Lung (tissue), 12 donors: ENCODE data around the gene ASPG. TPM values are rescaled to one million over a fixed set of nuclear protein-coding genes. Genes with fewer than 3 reads are reported as not detected.

Source experiments
- ATAC-seq: fragments of 200-7000 bp; cut with Tn5 transposase; one replicate; pipeline ENCODE4 v1.9.1; 2020; ENCODE audit warnings: moderate number of reproducible peaks; ENCODE audit not compliant: insufficient read depth, low FRiP score
- DNase-seq, 3 donors: peaks; one replicate each; pipeline ENCODE4 v3.0.0-alpha.2; 2013 to 2017
- H3K27ac ChIP-seq, 2 donors: one replicate each; pipeline ENCODE4 v1.5.1; 2013; ENCODE audit warnings: mild to moderate bottlenecking in 2 of 2, moderate library complexity in 2 of 2, control low read depth in 1 of 2, inconsistent platforms in 1 of 2, low read depth in 1 of 2, low read length in 1 of 2
- H3K27me3 ChIP-seq, 3 donors: one replicate each; pipeline ENCODE4 v1.5.1; 2013; ENCODE audit warnings: low read length in 2 of 3; ENCODE audit not compliant: control insufficient read depth in 3 of 3, insufficient read depth in 3 of 3
- H3K36me3 ChIP-seq, 4 donors: one replicate each; pipeline ENCODE4 v1.5.1; 2013; ENCODE audit warnings: low read length in 4 of 4, mild to moderate bottlenecking in 1 of 4, moderate library complexity in 1 of 4; ENCODE audit not compliant: control insufficient read depth in 4 of 4, insufficient read depth in 4 of 4
- H3K4me1 ChIP-seq, 5 donors: one replicate each; pipeline ENCODE4 v1.5.1; 2013; ENCODE audit warnings: low read length in 5 of 5, mild to moderate bottlenecking in 2 of 5, moderate library complexity in 1 of 5; ENCODE audit not compliant: control insufficient read depth in 5 of 5, insufficient read depth in 5 of 5
- H3K4me3 ChIP-seq: one replicate; pipeline ENCODE4 v1.5.1; 2013; ENCODE audit warnings: mild to moderate bottlenecking, control low read depth, moderate library complexity
- H3K9ac ChIP-seq, 2 donors: one replicate each; pipeline ENCODE4 v1.5.1; 2013; ENCODE audit warnings: low read length in 2 of 2, control low read depth in 1 of 2; ENCODE audit not compliant: insufficient read depth in 1 of 2
- H3K9me3 ChIP-seq, 4 donors: one replicate each; pipeline ENCODE4 v1.5.1; 2013; ENCODE audit warnings: low read length in 3 of 4, mild to moderate bottlenecking in 1 of 4, moderate library complexity in 1 of 4; ENCODE audit not compliant: control insufficient read depth in 4 of 4, insufficient read depth in 3 of 4
- CTCF ChIP-seq: IDR thresholded peaks from 2 replicates; pipeline ENCODE4 v1.5.1; 2012; ENCODE audit warnings: mild to moderate bottlenecking; ENCODE audit errors: control extremely low read depth, extremely low read depth
- WGBS, 2 donors: extraction: QIAGEN DNeasy Blood & Tissue Kit; methylation state at CpG; one replicate each; pipeline ENCODE4 v1.1.7; 2013; 5-methylcytosine and 5-hydroxymethylcytosine counted together
- polyA plus RNA-seq, 2 donors: library from polyadenylated mRNA; stranded (reverse); fragments of 200-250 nt; gene quantifications; one replicate each; pipeline ENCODE4 v1.2.1, GENCODE V29; 2013
- total RNA-seq, 2 donors: library from RNA; depleted of rRNA in 1 of 2; stranded (reverse); fragments of >200 nt in 1 of 2; gene quantifications; one replicate each; pipeline ENCODE4 v1.2.1, GENCODE V29; 2014 to 2021
- donor health status: control.
- donor health status: control.
- donor health status: Bipolar disorder and iron deficiency.
- donor health status: healthy.
- donor health status: DM: yes; HTN: yes; CAD: no.

Gene ASPG
- total and polyA plus RNA-seq, 4 donors, result 0.73 to 4.7 (median 3.0) TPM

DNA sequence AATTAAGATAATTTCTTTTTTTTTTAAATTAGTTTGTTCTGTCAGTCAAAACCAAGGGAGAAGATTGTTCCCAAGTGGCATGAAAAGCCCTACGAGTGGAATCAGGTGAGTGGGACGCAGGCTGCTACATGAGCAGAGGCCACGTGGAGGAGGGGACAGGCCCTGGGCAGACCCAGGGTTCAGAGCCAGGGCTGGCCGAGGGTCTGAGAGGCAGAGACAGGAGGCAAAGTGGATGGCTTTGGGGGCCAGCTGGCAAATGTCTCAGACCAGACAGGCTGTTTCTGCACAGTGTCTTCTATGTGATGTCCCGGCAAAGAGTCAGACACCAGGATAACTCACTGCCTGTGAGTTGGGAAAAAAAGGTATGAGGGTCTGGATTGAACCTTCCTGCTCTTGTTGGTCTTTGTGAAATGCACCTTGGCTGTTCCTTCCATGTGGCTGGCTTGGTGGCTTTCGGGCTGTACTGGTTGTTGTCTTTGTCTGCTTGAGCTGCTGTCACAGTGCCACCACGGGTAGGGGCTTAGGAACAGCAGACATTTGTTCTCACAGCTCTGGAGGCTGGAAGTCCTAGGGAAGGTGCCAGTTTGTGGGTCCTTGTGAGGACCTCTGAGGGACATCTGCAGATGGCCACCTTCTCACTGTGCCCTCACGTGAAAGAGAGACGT lies 35.8 kb upstream of the ASPG start:
- Histone ChIP-seq H3K9me3 (peaks cover 0 to 8% (median 0%) of the 10 kb centered on the region in 4 donors), H3K4me3 (no peak overlapping the region), H3K9ac (no peak overlapping the region), H3K4me1 (peaks cover 0 to 4% (median 0%) of the 10 kb centered on the region in 5 donors), H3K36me3 (no peaks in the 10 kb centered on the region), H3K27ac (peak overlapping the region; percentile 1 to 10), H3K27me3 (no peaks in the 10 kb centered on the region)
- TF ChIP-seq CTCF, result no peak
- no peak for DNase-seq
- no peak for ATAC-seq
- 71 to 82% methylated on average over 9 of the region's 9 CpGs for WGBS, 2 donors

- peaks cover 0 to 4% (median 0%) of the 10 kb centered on the region in 5 donors for H3K4me1 ChIP-seq
- H3K9me3 ChIP-seq, result peaks cover 0 to 7% (median 0%) of the 10 kb centered on the region in 4 donors
- no peak for TF ChIP-seq CTCF
- H3K27me3 ChIP-seq, result no peaks in the 10 kb centered on the region
- H3K9ac ChIP-seq, result no peak overlapping the region
- no peak for DNase-seq
- no peaks in the 10 kb centered on the region for H3K36me3 ChIP-seq
- H3K27ac ChIP-seq, result no peak overlapping the region
- 93% methylated on average over 5 of the region's 5 CpGs for WGBS, 2 donors
- no peak overlapping the region for H3K4me3 ChIP-seq
- ATAC-seq, result no peak
These were observed 34.2 kb upstream of the ASPG start for GRCh38 chr14:104051092-104051813.

GRCh38 chr14:104054222-104054905 lies 31.1 kb upstream of the ASPG start:
- H3K36me3 ChIP-seq, result no peaks in the 10 kb centered on the region
- TF ChIP-seq CTCF, result no peak
- no peak for ATAC-seq

More at GRCh38 chr14:104054222-104054905, 31.1 kb upstream of the ASPG start:
- WGBS, 2 donors, result 82 to 86% methylated on average over 16 of the region's 16 CpGs
- H3K9ac ChIP-seq, result no peak overlapping the region
- no peak overlapping the region for H3K4me3 ChIP-seq
- peaks cover 0 to 3% (median 0%) of the 10 kb centered on the region in 3 donors for H3K27me3 ChIP-seq
- H3K9me3 ChIP-seq, result peaks cover 0 to 7% (median 0%) of the 10 kb centered on the region in 4 donors
- H3K27ac ChIP-seq, result no peak overlapping the region
- no peak for DNase-seq
- H3K4me1 ChIP-seq, result peaks cover 0 to 4% (median 0%) of the 10 kb centered on the region in 5 donors
